SK-N-SH treated with all-trans-retinoic acid at 6 μM for 48 hours (cell line): Measurements from ENCODE around the gene ENO4.

Experiments
- ARNTL ChIP-seq: fragments of 450-650 bp; formaldehyde crosslinking; IDR thresholded peaks from 2 replicates; pipeline ENCODE4 v1.5.0; 2020; ENCODE audit warnings: low read depth, mild to moderate bottlenecking, moderate library complexity, borderline replicate concordance
- ESRRG ChIP-seq: fragments of 250-450 bp; sonication (Bioruptor Pico); IDR thresholded peaks from 2 replicates; pipeline ENCODE4 v1.6.1; 2021; ENCODE audit warnings: mild to moderate bottlenecking
- PPARA ChIP-seq: fragments of 250-450 bp; sonication (Bioruptor Pico); IDR thresholded peaks from 2 replicates; pipeline ENCODE4 v1.5.0; 2020; ENCODE audit warnings: mild to moderate bottlenecking, borderline replicate concordance
- ZC3H10 ChIP-seq: fragments of 250-450 bp; sonication (Bioruptor Pico); IDR thresholded peaks from 2 replicates; pipeline ENCODE4 v1.5.1; 2021; ENCODE audit warnings: mild to moderate bottlenecking, moderate library complexity
- ZFP30 ChIP-seq: fragments of 450-650 bp; formaldehyde crosslinking; IDR thresholded peaks from 2 replicates; pipeline ENCODE4 v1.5.0; 2022; ENCODE audit warnings: mild to moderate bottlenecking, moderate library complexity
- TF ChIP-seq, protein P1 (sequence below): fragments of 250-450 bp; sonication (Bioruptor Pico); IDR thresholded peaks from 2 replicates; pipeline ENCODE4 v1.8.0; 2021; ENCODE audit warnings: low read depth, mild to moderate bottlenecking, moderate library complexity, borderline replicate concordance

DNA sequence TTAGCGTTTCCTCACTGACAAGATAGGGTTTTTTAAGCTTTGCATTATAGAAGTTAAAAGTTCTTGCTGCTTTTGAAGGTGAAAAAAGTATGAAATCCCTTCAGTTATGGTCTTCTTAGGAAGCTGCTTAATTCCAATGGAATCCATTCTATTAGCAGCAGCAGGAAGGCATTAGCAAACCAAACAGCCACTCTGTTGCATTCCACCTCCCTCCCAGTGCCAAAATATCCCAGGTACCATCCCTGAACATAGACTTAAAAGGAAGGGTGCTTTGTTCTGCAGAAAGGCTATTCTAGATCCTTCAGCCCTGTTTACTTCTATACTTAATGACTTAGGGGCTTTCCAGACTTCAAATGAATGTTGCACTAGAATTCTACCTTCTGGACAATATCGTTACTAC lies 23.8 kb downstream of the ENO4 start:
- TF ChIP-seq, protein P1, sequence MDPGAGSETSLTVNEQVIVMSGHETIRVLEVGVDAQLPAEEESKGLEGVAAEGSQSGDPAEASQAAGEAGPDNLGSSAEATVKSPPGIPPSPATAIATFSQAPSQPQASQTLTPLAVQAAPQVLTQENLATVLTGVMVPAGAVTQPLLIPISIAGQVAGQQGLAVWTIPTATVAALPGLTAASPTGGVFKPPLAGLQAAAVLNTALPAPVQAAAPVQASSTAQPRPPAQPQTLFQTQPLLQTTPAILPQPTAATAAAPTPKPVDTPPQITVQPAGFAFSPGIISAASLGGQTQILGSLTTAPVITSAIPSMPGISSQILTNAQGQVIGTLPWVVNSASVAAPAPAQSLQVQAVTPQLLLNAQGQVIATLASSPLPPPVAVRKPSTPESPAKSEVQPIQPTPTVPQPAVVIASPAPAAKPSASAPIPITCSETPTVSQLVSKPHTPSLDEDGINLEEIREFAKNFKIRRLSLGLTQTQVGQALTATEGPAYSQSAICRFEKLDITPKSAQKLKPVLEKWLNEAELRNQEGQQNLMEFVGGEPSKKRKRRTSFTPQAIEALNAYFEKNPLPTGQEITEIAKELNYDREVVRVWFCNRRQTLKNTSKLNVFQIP (CRISPR knock-in tag) = no peak
- TF ChIP-seq ZFP30 (CRISPR knock-in tag) (no peak), ESRRG (no peak), PPARA (no peak), ZC3H10 (no peak), ARNTL (no peak)
